Thoracic aorta (tissue), 2 donors: ENCODE data around the gene TMEM129. TPM values are rescaled to one million over a fixed set of nuclear protein-coding genes. Genes with fewer than 3 reads are reported as not detected.

Experiments used
- ATAC-seq: fragments of 150-250 bp; one replicate; pipeline ENCODE4 v1.8.0; 2017; ENCODE audit warnings: low read depth; ENCODE audit not compliant: insufficient number of reproducible peaks, low FRiP score
- DNase-seq: peaks from one replicate; pipeline ENCODE4 v3.0.0-alpha.2; 2020; ENCODE audit warnings: low spot score
- H3K27ac ChIP-seq, 2 donors: fragments of 200-600 bp; sonication (generic); 1 replicate in 1 of 2; 2 replicates in 1 of 2; pipeline ENCODE4 v1.5.1; 2016; ENCODE audit warnings: mild to moderate bottlenecking in 2 of 2, moderate library complexity in 2 of 2
- H3K27me3 ChIP-seq: fragments of 200-600 bp; sonication (generic); replicated peaks from 2 replicates; pipeline ENCODE4 v1.6.0; 2016; ENCODE audit warnings: mild to moderate bottlenecking; ENCODE audit not compliant: insufficient read depth
- H3K36me3 ChIP-seq: fragments of 200-600 bp; sonication (generic); one replicate; pipeline ENCODE4 v1.5.1; 2016
- H3K4me1 ChIP-seq, 2 donors: fragments of 200-600 bp; sonication (generic); 1 replicate in 1 of 2; 2 replicates in 1 of 2; pipeline versions ENCODE4 v1.5.1 to v1.6.0; 2016; ENCODE audit warnings: low read depth in 2 of 2, mild to moderate bottlenecking in 1 of 2; ENCODE audit not compliant: control insufficient read depth in 1 of 2
- H3K4me3 ChIP-seq: fragments of 200-600 bp; sonication (generic); 2 replicates; pipeline ENCODE4 v1.5.1; 2016; ENCODE audit warnings: mild to moderate bottlenecking
- H3K9me3 ChIP-seq: fragments of 200-600 bp; sonication (generic); 2 replicates; pipeline ENCODE4 v1.5.1; 2016
- total RNA-seq, 2 donors: library from RNA; depleted of rRNA; stranded (reverse); fragments of >200 nt; gene quantifications; one replicate each; pipeline versions ENCODE4 v1.1.0 to v1.2.3, GENCODE V29; 2016
- TF ChIP-seq, protein P1 (sequence below): fragments of 200-600 bp; sonication (generic); IDR thresholded peaks from one replicate; pipeline ENCODE4 v1.5.1; 2019; ENCODE audit warnings: antibody characterized with exemption

The TMEM129 gene
- total RNA-seq, 2 donors from 2014 or later: 58.1 to 104 TPM

DNA sequence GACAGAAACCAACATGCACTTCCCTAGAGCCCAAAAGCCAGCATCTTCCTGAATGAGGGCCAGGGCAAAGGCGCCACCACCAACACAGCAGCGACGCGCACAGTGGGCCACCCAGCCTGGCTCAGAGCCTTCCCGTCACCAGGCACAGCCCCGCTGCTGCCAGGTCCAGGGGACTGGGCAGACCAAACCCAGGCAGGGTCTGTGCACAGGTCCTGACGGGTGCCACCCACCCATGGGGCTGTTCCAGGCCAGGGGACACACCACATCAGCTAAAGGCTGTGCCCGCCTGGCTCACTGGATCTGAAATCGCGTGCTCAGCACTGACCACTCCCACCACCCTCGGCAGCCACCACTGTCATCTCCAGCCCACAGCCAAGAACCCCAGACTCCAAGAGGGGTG lies 50.8 kb downstream of the TMEM129 start:
- no peak overlapping the region for H3K4me3 ChIP-seq
- ATAC-seq (no peak), DNase-seq (no peak)
- H3K9me3 ChIP-seq: no peaks in the 10 kb centered on the region
- H3K27me3 ChIP-seq: no peaks in the 10 kb centered on the region
- no peaks in the 10 kb centered on the region for H3K36me3 ChIP-seq
- no peak overlapping the region for H3K27ac ChIP-seq
- TF ChIP-seq, protein P1, sequence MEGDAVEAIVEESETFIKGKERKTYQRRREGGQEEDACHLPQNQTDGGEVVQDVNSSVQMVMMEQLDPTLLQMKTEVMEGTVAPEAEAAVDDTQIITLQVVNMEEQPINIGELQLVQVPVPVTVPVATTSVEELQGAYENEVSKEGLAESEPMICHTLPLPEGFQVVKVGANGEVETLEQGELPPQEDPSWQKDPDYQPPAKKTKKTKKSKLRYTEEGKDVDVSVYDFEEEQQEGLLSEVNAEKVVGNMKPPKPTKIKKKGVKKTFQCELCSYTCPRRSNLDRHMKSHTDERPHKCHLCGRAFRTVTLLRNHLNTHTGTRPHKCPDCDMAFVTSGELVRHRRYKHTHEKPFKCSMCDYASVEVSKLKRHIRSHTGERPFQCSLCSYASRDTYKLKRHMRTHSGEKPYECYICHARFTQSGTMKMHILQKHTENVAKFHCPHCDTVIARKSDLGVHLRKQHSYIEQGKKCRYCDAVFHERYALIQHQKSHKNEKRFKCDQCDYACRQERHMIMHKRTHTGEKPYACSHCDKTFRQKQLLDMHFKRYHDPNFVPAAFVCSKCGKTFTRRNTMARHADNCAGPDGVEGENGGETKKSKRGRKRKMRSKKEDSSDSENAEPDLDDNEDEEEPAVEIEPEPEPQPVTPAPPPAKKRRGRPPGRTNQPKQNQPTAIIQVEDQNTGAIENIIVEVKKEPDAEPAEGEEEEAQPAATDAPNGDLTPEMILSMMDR: no peak
- peaks cover 0 to 6% of the 10 kb centered on the region in 2 donors for H3K4me1 ChIP-seq

DNA sequence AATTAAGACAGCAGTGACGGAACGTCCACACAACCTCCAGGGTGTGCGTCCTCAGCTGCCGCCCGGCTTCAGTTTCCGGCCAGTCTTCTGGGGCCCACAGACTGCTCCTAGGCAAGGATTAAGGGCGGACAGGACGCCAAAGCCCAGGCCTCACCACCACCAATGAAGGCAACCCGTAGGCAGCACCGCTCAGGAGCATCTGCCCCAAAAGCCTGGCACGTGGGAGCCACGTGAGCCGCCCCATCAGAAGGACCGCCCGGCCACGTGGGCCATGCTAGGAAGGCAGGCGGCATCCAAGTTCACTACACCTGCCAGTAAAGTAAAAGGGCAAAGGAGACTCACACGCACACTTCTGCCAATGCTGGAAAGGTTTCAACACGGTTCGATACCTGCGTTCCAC lies 51.3 kb downstream of the TMEM129 start:
- no peaks in the 10 kb centered on the region for H3K27me3 ChIP-seq
- TF ChIP-seq, protein P1: no peak
- H3K36me3 ChIP-seq: no peaks in the 10 kb centered on the region
- peaks cover 0 to 6% of the 10 kb centered on the region in 2 donors for H3K4me1 ChIP-seq
- ATAC-seq (no peak), DNase-seq (no peak)
- no peak overlapping the region for H3K4me3 ChIP-seq
- no peaks in the 10 kb centered on the region for H3K9me3 ChIP-seq
- no peak overlapping the region for H3K27ac ChIP-seq

DNA sequence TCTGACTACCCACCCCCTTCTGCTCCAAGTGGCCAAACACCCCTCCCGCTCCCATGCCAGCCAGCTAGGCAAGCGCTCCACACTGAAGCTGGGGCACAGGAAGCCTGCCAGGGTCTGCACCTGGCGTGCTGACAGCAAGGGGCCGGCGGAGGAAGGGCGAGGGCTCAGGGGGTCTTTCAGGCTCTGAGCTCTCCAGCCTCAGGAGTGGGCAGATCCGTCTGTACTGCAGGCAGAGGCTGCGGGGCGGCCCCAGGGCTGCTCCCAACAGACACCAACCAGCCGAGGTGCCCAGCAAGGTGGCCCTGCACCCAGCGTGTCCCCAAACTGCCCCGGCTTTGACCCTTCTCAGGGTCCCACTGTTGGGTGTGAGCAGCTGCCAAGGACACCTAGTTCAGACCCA lies 51.9 kb downstream of the TMEM129 start:
- no peaks in the 10 kb centered on the region for H3K27me3 ChIP-seq
- no peak for ATAC-seq
- no peak overlapping the region for H3K27ac ChIP-seq
- H3K36me3 ChIP-seq: no peaks in the 10 kb centered on the region
- DNase-seq: no peak
- H3K9me3 ChIP-seq: no peaks in the 10 kb centered on the region
- peaks cover 2 to 6% of the 10 kb centered on the region in 2 donors for H3K4me1 ChIP-seq
- TF ChIP-seq, protein P1: no peak
- H3K4me3 ChIP-seq: no peak overlapping the region

DNA sequence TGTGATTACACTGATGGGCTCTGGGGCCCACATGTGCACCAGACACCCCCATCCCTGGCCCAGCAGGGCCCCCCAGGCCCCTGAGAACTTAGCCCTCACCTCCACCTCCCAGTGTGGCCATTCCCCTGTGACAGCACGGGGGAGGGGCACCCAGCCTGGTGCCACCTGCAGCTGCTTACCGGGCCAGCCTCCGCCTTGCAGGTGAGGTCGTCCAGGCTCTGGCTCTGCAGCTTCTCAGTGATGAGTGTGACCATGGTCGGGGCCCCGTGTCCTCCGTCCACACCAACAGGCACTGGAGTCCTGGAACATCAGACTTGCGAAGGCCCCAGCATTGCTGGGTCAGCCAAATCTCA lies 52.7 kb downstream of the TMEM129 start:
- Histone ChIP-seq H3K36me3 (no peaks in the 10 kb centered on the region), H3K4me3 (no peak overlapping the region), H3K4me1 (peaks cover 3 to 6% of the 10 kb centered on the region in 2 donors), H3K27me3 (no peaks in the 10 kb centered on the region), H3K27ac (no peak overlapping the region), H3K9me3 (no peaks in the 10 kb centered on the region)
- ATAC-seq (no peak), DNase-seq (no peak)
- TF ChIP-seq, protein P1: no peak

DNA sequence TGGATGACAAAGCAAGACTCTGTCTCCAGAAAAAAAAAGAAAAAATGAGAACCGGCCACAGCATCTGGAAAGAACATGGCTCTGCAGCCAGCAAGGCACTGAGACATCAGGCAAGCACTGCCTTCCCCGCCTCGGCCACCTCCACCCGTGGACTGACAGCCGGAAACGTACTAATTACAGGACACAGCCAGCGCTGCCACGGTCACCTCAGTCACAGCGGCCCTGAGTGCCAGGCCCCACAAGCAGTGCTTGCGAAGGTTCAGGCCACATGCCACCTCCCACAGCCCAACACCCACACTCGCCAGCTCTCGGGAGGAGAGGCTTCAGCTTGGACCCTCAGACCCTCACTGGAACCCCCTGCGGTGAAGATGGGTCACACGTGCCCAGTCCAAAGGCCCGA lies 53.9 kb downstream of the TMEM129 start:
- TF ChIP-seq, protein P1: no peak
- no peak for ATAC-seq
- H3K9me3 ChIP-seq: no peaks in the 10 kb centered on the region

More for the DNA sequence above, 53.9 kb downstream of the TMEM129 start:
- peaks cover 3 to 6% of the 10 kb centered on the region in 2 donors for H3K4me1 ChIP-seq
- H3K27me3 ChIP-seq: no peaks in the 10 kb centered on the region
- H3K4me3 ChIP-seq: no peak overlapping the region
- no peaks in the 10 kb centered on the region for H3K36me3 ChIP-seq
- no peak overlapping the region for H3K27ac ChIP-seq
- no peak for DNase-seq
